C4-2B (cell line): ENCODE data around the gene ADH4.

Experiments
- CTCF ChIP-seq: fragments of 450-650 bp; conservative IDR thresholded peaks from 2 replicates; pipeline ENCODE4 v1.5.1; 2017; ENCODE audit warnings: mild to moderate bottlenecking
- ZFX ChIP-seq: fragments of 450-650 bp; IDR thresholded peaks from 2 replicates; pipeline ENCODE4 v1.6.1; 2017

GRCh38 chr4:99090481-99091215 is 53.4 kb downstream of the ADH4 start:
- TF ChIP-seq CTCF (no peak), ZFX (no peak)
